NCI-H2227 (cell line): ENCODE measurements around the gene FRMD4B.
A peak's percentile ranks its signal among the peaks of the same experiment; 100 is the strongest.
"Not testable (repeated sequence)": the region's sequence is repeated elsewhere in the genome, so short reads cannot be mapped to it uniquely, and the experiment has no call there.

ENCODE experiments used
- DNase-seq: peaks from one replicate; lab custom pipeline; 2025; ENCODE audit not compliant: unreplicated experiment; lab: John Stamatoyannopoulos, UW

The FRMD4B gene

GRCh38 chr3:69324362-69325025 is 61.4 kb downstream of the FRMD4B start:
- no peak for DNase-seq

- no peak for DNase-seq
Measured at GRCh38 chr3:69323941-69324340, 61.9 kb downstream of the FRMD4B start.

- DNase-seq, result not testable (repeated sequence)
Measured at GRCh38 chr3:69322512-69322911, 63.4 kb downstream of the FRMD4B start.

- no peak for DNase-seq
Measured at GRCh38 chr3:69322158-69322509, 63.8 kb downstream of the FRMD4B start.

- no peak for DNase-seq
Measured at GRCh38 chr3:69321301-69322157, 64.4 kb downstream of the FRMD4B start.

GRCh38 chr3:69320871-69321271 is 65.0 kb downstream of the FRMD4B start:
- no peak for DNase-seq

- DNase-seq, result no peak
Measured at GRCh38 chr3:69319652-69320051, 66.2 kb downstream of the FRMD4B start.

- DNase-seq, result no peak
Measured at GRCh38 chr3:69318410-69318809, 67.5 kb downstream of the FRMD4B start.

- no peak for DNase-seq
Measured at GRCh38 chr3:69313251-69313650, 72.6 kb downstream of the FRMD4B start.

GRCh38 chr3:69309814-69310213 is 76.1 kb downstream of the FRMD4B start:
- peak; percentile 14 for DNase-seq

GRCh38 chr3:69306239-69307185 is 79.4 kb downstream of the FRMD4B start:
- DNase-seq, result peak; percentile 76

GRCh38 chr3:69305011-69305410 is 80.9 kb downstream of the FRMD4B start:
- no peak for DNase-seq

GRCh38 chr3:69304396-69304795 is 81.5 kb downstream of the FRMD4B start:
- no peak for DNase-seq

- no peak for DNase-seq
Measured at GRCh38 chr3:69300296-69300695, 85.6 kb downstream of the FRMD4B start.

GRCh38 chr3:69299344-69299743 is 86.5 kb downstream of the FRMD4B start:
- no peak for DNase-seq

GRCh38 chr3:69297501-69297900 is 88.4 kb downstream of the FRMD4B start:
- no peak for DNase-seq

GRCh38 chr3:69296995-69297394 is 88.9 kb downstream of the FRMD4B start:
- no peak for DNase-seq

GRCh38 chr3:69294014-69294766 is 91.7 kb downstream of the FRMD4B start:
- DNase-seq, result no peak

GRCh38 chr3:69292959-69293574 is 92.8 kb downstream of the FRMD4B start:
- DNase-seq, result no peak

- no peak for DNase-seq
Measured at GRCh38 chr3:69292185-69292584, 93.7 kb downstream of the FRMD4B start.
